Hepatocyte (in vitro differentiated cells): ENCODE measurements around the gene ANO10.

Experiments
- CTCF ChIP-seq: fragments of 200-600 bp; sonication (generic); IDR thresholded peaks from 2 replicates; pipeline ENCODE4 v1.5.1; 2016; ENCODE audit warnings: antibody characterized with exemption, mild to moderate bottlenecking; ENCODE audit not compliant: poor library complexity
- EZH2 ChIP-seq: fragments of 200-600 bp; sonication (generic); IDR thresholded peaks from 2 replicates; pipeline ENCODE4 v1.6.1; 2016; ENCODE audit warnings: antibody characterized with exemption, mild to moderate bottlenecking, borderline replicate concordance

GRCh38 chr3:43320288-43320687 lies 301.5 kb downstream of the ANO10 start:
- no peak for TF ChIP-seq CTCF
- no peak for TF ChIP-seq EZH2
